Effector memory CD4-positive, alpha-beta T cell (primary cell): ENCODE measurements around the gene TMEM238L.

Experiments used
- DNase-seq, 3 donors: peaks; one replicate each; pipeline ENCODE4 v3.0.0-alpha.2; 2020
- H3K27ac ChIP-seq: 2 replicates; pipeline ENCODE4 v1.7.0; 2013; ENCODE audit warnings: mild to moderate bottlenecking, low read length, moderate library complexity; ENCODE audit not compliant: insufficient read depth, poor library complexity, severe bottlenecking
- H3K27me3 ChIP-seq: replicated peaks from 2 replicates; pipeline ENCODE4 v1.7.0; 2013; ENCODE audit warnings: mild to moderate bottlenecking, low read length; ENCODE audit not compliant: insufficient read depth, control insufficient read depth, poor library complexity, severe bottlenecking
- H3K36me3 ChIP-seq: 2 replicates; pipeline ENCODE4 v1.7.0; 2013; ENCODE audit warnings: mild to moderate bottlenecking, low read length, moderate library complexity; ENCODE audit not compliant: control insufficient read depth, insufficient read depth
- H3K4me1 ChIP-seq: 2 replicates; pipeline ENCODE4 v1.7.0; 2013; ENCODE audit warnings: low read length, mild to moderate bottlenecking; ENCODE audit not compliant: control insufficient read depth, insufficient read depth, poor library complexity, severe bottlenecking
- H3K4me3 ChIP-seq: 2 replicates; pipeline ENCODE4 v1.7.0; 2013; ENCODE audit warnings: low read length, low read depth, mild to moderate bottlenecking; ENCODE audit not compliant: insufficient read depth, poor library complexity, severe bottlenecking
- H3K9me3 ChIP-seq: 2 replicates; pipeline ENCODE4 v1.7.0; 2013; ENCODE audit warnings: mild to moderate bottlenecking, low read length, moderate library complexity; ENCODE audit not compliant: control insufficient read depth

Gene TMEM238L

GRCh38 chr17:10831696-10832095 is 27.8 kb upstream of the TMEM238L start:
- Histone ChIP-seq H3K9me3 (no peaks in the 10 kb centered on the region), H3K4me1 (no peaks in the 10 kb centered on the region), H3K27me3 (no peaks in the 10 kb centered on the region), H3K36me3 (no peaks in the 10 kb centered on the region), H3K27ac (no peak overlapping the region), H3K4me3 (no peak overlapping the region)
- no peak for DNase-seq

- no peaks in the 10 kb centered on the region for H3K4me1 ChIP-seq
- DNase-seq: no peak
- H3K27me3 ChIP-seq: no peaks in the 10 kb centered on the region
- no peak overlapping the region for H3K4me3 ChIP-seq
- H3K9me3 ChIP-seq: no peaks in the 10 kb centered on the region
- H3K36me3 ChIP-seq: no peaks in the 10 kb centered on the region
- H3K27ac ChIP-seq: no peak overlapping the region
These were observed 24.1 kb upstream of the TMEM238L start for GRCh38 chr17:10827898-10828552.

DNA sequence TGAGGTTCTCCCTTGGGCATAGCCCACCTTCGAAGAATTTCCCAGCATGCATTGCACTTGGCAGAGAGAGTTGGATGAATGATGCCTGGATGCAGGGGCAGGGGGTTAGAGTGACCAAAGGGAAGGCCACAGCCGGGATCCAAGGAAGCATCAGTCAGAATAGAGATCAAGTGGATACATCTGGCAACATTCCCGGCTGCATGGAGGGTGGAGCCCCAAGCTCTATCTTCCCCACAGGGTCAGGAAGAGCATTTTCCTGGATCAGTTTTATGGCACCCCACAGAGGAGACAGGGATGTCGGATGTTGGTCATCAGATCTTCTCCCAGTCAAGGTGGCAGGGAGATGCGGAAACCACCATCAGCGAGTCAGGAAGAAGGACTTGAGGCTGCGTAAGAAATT is 21.0 kb upstream of the TMEM238L start:
- Histone ChIP-seq H3K36me3 (no peaks in the 10 kb centered on the region), H3K27ac (no peak overlapping the region), H3K9me3 (no peaks in the 10 kb centered on the region), H3K4me1 (no peaks in the 10 kb centered on the region), H3K27me3 (no peaks in the 10 kb centered on the region), H3K4me3 (no peak overlapping the region)
- DNase-seq: no peak

- no peaks in the 10 kb centered on the region for H3K36me3 ChIP-seq
- no peak for DNase-seq
- no peaks in the 10 kb centered on the region for H3K4me1 ChIP-seq
- H3K9me3 ChIP-seq: no peaks in the 10 kb centered on the region
- H3K27me3 ChIP-seq: no peaks in the 10 kb centered on the region
- no peak overlapping the region for H3K27ac ChIP-seq
- H3K4me3 ChIP-seq: no peak overlapping the region
These were observed 17.9 kb upstream of the TMEM238L start for GRCh38 chr17:10821770-10822169.

GRCh38 chr17:10821054-10821453 is 17.2 kb upstream of the TMEM238L start:
- DNase-seq: no peak
- no peak overlapping the region for H3K27ac ChIP-seq
- H3K4me3 ChIP-seq: no peak overlapping the region
- H3K36me3 ChIP-seq: no peaks in the 10 kb centered on the region
- no peaks in the 10 kb centered on the region for H3K9me3 ChIP-seq
- H3K27me3 ChIP-seq: no peaks in the 10 kb centered on the region
- no peaks in the 10 kb centered on the region for H3K4me1 ChIP-seq

- Histone ChIP-seq H3K36me3 (no peaks in the 10 kb centered on the region), H3K9me3 (no peaks in the 10 kb centered on the region)
- no peak for DNase-seq
These were observed 11.4 kb upstream of the TMEM238L start for GRCh38 chr17:10815319-10815718.

GRCh38 chr17:10814075-10814474 is 10.2 kb upstream of the TMEM238L start:
- H3K27me3 ChIP-seq: no peaks in the 10 kb centered on the region
- H3K9me3 ChIP-seq: no peaks in the 10 kb centered on the region
- H3K27ac ChIP-seq: no peak overlapping the region
- H3K4me3 ChIP-seq: no peak overlapping the region
- no peaks in the 10 kb centered on the region for H3K36me3 ChIP-seq
- DNase-seq: no peak
- H3K4me1 ChIP-seq: no peaks in the 10 kb centered on the region

More at GRCh38 chr17:10815319-10815718, 11.4 kb upstream of the TMEM238L start:
- Histone ChIP-seq H3K4me3 (no peak overlapping the region), H3K27me3 (no peaks in the 10 kb centered on the region), H3K4me1 (no peaks in the 10 kb centered on the region), H3K27ac (no peak overlapping the region)

DNA sequence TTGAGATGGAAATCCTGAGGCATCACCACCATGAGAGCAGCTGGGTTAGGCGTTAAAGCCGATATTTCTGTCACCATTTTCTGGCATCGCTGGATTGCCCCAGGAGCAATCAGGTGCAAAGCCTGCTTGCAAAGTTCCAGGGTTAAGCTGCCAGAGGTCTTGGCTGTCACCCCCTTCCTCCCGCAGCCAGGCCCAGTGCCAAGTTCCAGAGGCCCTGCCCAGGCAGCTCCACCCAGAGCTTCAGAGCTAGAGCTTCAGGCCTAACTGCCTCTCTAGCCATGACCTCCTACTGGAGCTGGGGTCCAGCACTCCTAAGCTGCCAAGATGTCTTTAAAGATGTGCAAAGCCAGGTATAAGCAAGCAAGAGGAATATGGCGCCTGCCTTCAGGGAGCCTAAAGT is 8.8 kb upstream of the TMEM238L start:
- Histone ChIP-seq H3K36me3 (no peaks in the 10 kb centered on the region), H3K4me3 (no peak overlapping the region), H3K9me3 (no peaks in the 10 kb centered on the region), H3K27me3 (no peaks in the 10 kb centered on the region), H3K27ac (no peak overlapping the region), H3K4me1 (no peaks in the 10 kb centered on the region)
- DNase-seq: no peak

DNA sequence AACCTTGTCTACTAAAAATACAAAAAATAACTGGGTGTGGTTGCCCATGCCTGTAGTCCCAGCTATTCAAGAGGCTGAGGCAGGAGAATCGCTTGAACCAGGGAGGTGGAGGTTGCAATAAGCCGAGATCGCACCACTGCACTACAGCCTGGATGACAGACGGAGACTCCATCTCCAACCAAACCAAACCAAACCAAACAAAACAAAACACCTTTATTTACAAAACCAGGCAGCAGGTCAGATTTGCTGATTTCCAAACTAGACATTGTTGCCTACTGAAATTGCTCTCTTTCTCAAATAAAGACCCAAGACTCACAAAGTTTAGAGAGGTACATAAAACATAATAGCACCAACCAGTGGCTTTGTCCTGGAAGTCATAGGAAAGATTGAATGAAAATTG is 5.7 kb upstream of the TMEM238L start:
- Histone ChIP-seq H3K9me3 (no peaks in the 10 kb centered on the region), H3K4me3 (no peak overlapping the region), H3K27ac (no peak overlapping the region), H3K4me1 (no peaks in the 10 kb centered on the region), H3K27me3 (no peaks in the 10 kb centered on the region), H3K36me3 (no peaks in the 10 kb centered on the region)
- DNase-seq: no peak

GRCh38 chr17:10807704-10808128 is 3.8 kb upstream of the TMEM238L start:
- no peaks in the 10 kb centered on the region for H3K27me3 ChIP-seq
- H3K9me3 ChIP-seq: no peaks in the 10 kb centered on the region
- DNase-seq: no peak
- H3K4me1 ChIP-seq: no peaks in the 10 kb centered on the region
- H3K27ac ChIP-seq: no peak overlapping the region
- H3K36me3 ChIP-seq: no peaks in the 10 kb centered on the region
- H3K4me3 ChIP-seq: no peak overlapping the region
